GM13977 (cell line): Measurements from ENCODE around the gene TNNT3.

Source experiments
- DNase-seq: peaks from one replicate; pipeline ENCODE4 v3.0.0; 2012; ENCODE audit warnings: low spot score
- in situ Hi-C: fragments of 300-500 bp; cut with MboI; formaldehyde crosslinking; loops from one replicate; pipeline ENCODE4 v1.12.0; 2022; ENCODE audit warnings: low sequenced_read_pairs, low pct_unique_long_range_greater_than_20kb, mixed read lengths, inconsistent platforms; ENCODE audit not compliant: unreplicated experiment
- TF ChIP-seq, protein P1 (sequence below): IDR thresholded peaks from 2 replicates; pipeline ENCODE4 v1.5.1; 2012; ENCODE audit warnings: mild to moderate bottlenecking, control low read depth; ENCODE audit not compliant: insufficient read depth; ENCODE audit errors: extremely low read depth, missing control alignments

Gene TNNT3

DNA sequence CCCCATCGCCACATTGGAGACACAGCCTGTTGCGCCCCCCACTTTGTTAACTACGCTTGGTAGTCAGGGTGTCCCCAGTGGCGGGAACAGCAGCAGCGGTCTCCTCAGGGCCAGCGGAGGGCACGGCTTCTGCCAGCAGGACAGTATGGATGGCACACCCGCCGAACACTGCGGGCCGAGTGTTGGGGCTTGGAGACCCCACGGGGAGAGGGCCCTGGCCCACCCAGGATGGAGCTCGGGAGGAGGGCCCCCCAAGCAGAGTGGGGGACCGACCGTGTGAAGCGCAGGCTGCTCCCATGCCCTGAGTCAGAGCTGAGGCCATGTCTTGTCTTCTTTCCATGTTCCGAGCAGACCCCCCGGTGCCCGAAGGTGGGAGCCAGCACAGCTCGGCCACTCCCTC is 45.5 kb downstream of the TNNT3 start:
- in situ Hi-C loops = no loop called here
- no peak for DNase-seq
- TF ChIP-seq, protein P1, sequence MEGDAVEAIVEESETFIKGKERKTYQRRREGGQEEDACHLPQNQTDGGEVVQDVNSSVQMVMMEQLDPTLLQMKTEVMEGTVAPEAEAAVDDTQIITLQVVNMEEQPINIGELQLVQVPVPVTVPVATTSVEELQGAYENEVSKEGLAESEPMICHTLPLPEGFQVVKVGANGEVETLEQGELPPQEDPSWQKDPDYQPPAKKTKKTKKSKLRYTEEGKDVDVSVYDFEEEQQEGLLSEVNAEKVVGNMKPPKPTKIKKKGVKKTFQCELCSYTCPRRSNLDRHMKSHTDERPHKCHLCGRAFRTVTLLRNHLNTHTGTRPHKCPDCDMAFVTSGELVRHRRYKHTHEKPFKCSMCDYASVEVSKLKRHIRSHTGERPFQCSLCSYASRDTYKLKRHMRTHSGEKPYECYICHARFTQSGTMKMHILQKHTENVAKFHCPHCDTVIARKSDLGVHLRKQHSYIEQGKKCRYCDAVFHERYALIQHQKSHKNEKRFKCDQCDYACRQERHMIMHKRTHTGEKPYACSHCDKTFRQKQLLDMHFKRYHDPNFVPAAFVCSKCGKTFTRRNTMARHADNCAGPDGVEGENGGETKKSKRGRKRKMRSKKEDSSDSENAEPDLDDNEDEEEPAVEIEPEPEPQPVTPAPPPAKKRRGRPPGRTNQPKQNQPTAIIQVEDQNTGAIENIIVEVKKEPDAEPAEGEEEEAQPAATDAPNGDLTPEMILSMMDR = no peak

DNA sequence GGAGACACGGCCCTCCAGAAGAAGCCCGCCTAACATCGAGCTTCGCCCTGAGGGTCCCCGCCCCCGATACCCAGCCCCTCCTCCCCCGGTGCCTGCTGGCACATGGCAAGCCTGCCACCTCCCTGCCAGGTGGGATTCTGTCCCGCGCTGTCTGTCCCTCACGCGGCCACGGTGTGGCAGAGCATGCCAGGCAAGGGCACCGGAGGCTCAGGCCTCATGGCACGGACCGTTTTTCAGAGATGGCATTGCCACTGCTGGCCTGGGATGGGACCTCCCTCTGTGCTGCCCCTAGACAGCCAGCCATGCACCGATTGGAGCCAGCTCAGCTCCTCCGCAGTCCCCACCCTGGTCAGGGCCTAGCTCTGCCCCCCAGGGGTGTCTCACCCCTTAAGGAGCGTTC is 47.0 kb downstream of the TNNT3 start:
- TF ChIP-seq, protein P1 = no peak
- DNase-seq = no peak
- in situ Hi-C loops = no loop called here

DNA sequence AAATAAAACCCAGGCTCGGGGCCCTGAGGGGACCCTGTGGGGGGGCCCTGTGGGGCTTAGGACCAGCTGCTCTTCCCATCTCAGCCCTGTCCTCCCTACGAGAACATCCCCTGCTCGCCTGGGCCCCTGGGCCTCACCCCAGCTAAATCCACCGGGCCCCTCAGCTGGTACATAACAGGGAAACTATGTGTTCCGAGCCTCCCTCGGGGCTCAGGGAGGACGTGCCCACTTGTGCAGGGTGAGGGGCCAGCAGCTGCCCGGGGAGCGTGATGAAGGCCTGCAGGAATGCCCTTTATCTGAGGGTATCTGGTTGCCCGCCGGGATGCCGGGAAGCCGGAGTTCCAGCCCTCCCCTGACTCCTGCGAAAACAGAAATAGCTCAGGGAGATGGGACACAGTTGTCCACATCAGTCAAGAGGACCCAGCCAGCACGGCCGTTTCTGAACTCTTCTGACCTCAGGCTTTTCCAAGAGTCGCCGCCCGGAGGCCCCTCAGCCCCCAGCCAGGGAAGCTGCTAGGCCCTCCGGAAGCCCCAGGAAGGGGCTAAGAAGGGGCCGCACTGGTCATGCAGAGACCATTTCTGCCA is 48.2 kb downstream of the TNNT3 start:
- DNase-seq = no peak
- in situ Hi-C loops = no loop called here

DNA sequence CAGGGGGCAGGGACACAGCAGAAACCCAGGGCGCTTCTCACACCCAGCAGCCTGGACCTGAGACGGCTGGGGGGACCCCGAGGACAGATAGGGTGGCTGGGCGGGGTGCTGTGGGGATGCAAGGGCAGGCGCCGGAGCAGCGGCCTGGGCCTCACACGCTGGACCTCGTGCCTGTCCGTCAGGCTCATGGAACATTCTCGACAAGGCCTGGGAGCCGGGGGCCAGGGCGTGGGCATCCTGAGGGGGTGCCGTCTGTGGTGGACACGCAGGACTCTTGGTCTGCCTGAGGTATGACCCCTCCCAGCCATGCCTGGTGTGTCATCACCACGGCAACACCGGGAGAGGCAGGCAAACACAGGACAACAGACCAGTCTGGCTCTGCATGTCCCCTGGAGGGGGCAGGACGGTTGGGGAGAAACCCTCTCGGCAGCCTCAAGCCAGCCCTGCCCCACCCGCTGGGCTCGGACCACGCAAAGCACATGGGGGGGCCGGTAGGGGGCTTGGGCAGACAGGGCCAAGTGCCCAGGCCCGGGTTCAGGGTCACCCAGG is 49.0 kb downstream of the TNNT3 start:
- no peak for DNase-seq
- in situ Hi-C loops = no loop called here
- TF ChIP-seq, protein P1 = no peak

More for the DNA sequence above, 48.2 kb downstream of the TNNT3 start:
- TF ChIP-seq, protein P1 = no peak

DNA sequence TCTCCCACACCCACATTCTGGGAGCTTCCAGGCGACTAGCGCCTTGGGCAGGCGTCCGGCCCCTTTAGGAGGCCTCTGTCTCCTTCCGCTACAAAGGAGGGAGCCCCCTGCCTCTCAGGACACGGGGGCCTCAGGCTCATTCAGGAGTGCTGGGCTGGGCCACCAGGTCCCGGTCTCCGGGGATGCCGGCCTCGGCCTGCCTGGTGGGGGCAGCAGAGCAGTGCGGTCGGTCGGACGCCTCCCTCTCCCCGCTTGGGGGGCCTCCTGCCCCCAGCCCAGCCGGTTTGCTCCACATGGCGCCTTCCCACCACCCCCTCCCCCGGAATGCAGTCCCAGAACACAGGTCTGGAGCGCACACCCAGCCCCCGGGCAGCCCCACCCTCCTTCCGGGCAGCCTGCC is 49.5 kb downstream of the TNNT3 start:
- no peak for DNase-seq
- in situ Hi-C loops = no loop called here
- TF ChIP-seq, protein P1 = no peak

DNA sequence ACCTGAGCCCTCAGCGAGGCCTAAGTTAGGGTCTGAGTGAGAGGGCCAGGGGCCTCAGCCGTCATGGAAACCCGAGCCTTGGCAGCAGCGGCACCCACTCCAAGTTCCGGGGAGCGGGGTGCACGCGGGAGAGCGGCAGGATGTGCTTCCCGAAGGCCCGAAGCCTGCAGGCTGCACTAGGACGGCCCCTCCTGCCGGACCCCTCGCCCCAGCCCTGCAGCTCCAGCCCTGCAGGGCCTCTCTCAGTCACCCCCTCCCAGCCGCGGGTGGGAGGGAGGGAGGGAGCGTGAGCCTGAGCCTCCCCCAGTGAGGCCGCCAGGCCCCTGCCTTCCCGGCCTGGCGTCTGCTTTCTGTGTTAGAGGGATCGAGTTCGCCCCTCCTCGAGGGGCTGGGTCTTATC is 50.3 kb downstream of the TNNT3 start:
- in situ Hi-C loops = no loop called here
- TF ChIP-seq, protein P1 = no peak
- DNase-seq = no peak
